ENCODE results near the gene BST2.

Gene BST2

DNA sequence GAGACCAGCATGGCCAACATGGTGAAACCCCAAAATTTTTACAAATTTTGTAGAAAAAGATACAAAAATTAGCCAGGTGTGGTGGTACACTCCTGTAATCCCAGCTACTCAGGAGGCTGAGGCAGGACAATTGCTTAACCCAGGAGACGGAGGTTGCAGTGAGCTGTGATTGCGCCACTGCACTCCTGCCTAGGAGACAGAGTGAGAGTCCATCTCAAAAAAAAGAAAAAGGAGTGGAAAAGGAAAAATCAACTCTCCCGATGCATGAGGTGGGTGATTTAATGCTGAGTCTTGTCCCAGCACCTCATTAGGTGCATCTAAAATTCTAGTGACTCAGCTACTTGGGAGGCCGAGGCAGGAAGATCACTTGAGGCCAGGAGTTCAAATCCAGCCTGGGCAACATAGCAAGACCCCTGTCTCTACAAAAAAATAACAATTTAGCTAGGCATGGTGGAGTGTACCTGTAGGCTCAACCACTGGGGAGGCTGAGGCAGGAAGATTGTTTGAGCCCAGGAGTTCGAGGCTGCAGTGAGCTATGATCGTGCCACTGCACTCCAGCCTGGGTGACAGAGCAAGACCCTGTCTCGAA is 48.3 kb downstream of the BST2 start:
- TF ChIP-seq, protein P1, sequence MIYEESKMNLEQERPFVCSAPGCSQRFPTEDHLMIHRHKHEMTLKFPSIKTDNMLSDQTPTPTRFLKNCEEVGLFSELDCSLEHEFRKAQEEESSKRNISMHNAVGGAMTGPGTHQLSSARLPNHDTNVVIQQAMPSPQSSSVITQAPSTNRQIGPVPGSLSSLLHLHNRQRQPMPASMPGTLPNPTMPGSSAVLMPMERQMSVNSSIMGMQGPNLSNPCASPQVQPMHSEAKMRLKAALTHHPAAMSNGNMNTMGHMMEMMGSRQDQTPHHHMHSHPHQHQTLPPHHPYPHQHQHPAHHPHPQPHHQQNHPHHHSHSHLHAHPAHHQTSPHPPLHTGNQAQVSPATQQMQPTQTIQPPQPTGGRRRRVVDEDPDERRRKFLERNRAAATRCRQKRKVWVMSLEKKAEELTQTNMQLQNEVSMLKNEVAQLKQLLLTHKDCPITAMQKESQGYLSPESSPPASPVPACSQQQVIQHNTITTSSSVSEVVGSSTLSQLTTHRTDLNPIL (CRISPR knock-in tag; IDR thresholded peaks at IDR 0.05; ENCODE audit: low read depth), result no peak
- no peak for TF ChIP-seq TOX (CRISPR knock-in tag; IDR thresholded peaks at IDR 0.05; ENCODE audit: borderline replicate concordance)
- TF ChIP-seq SNAI2 (CRISPR knock-in tag; IDR thresholded peaks at IDR 0.05), result no peak
- TF ChIP-seq, protein P2, sequence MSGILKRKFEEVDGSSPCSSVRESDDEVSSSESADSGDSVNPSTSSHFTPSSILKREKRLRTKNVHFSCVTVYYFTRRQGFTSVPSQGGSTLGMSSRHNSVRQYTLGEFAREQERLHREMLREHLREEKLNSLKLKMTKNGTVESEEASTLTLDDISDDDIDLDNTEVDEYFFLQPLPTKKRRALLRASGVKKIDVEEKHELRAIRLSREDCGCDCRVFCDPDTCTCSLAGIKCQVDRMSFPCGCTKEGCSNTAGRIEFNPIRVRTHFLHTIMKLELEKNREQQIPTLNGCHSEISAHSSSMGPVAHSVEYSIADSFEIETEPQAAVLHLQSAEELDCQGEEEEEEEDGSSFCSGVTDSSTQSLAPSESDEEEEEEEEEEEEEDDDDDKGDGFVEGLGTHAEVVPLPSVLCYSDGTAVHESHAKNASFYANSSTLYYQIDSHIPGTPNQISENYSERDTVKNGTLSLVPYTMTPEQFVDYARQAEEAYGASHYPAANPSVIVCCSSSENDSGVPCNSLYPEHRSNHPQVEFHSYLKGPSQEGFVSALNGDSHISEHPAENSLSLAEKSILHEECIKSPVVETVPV (CRISPR knock-in tag; IDR thresholded peaks at IDR 0.05), result no peak
- TF ChIP-seq RARB (CRISPR knock-in tag; IDR thresholded peaks at IDR 0.05), result no peak
- no peak for TF ChIP-seq OSR1 (CRISPR knock-in tag; IDR thresholded peaks at IDR 0.05)
- TF ChIP-seq ZNF8 (CRISPR knock-in tag; IDR thresholded peaks at IDR 0.05), result no peak
- no peak for TF ChIP-seq BACH2 (CRISPR knock-in tag; IDR thresholded peaks at IDR 0.05; ENCODE audit: borderline replicate concordance)
- TF ChIP-seq, protein P3, sequence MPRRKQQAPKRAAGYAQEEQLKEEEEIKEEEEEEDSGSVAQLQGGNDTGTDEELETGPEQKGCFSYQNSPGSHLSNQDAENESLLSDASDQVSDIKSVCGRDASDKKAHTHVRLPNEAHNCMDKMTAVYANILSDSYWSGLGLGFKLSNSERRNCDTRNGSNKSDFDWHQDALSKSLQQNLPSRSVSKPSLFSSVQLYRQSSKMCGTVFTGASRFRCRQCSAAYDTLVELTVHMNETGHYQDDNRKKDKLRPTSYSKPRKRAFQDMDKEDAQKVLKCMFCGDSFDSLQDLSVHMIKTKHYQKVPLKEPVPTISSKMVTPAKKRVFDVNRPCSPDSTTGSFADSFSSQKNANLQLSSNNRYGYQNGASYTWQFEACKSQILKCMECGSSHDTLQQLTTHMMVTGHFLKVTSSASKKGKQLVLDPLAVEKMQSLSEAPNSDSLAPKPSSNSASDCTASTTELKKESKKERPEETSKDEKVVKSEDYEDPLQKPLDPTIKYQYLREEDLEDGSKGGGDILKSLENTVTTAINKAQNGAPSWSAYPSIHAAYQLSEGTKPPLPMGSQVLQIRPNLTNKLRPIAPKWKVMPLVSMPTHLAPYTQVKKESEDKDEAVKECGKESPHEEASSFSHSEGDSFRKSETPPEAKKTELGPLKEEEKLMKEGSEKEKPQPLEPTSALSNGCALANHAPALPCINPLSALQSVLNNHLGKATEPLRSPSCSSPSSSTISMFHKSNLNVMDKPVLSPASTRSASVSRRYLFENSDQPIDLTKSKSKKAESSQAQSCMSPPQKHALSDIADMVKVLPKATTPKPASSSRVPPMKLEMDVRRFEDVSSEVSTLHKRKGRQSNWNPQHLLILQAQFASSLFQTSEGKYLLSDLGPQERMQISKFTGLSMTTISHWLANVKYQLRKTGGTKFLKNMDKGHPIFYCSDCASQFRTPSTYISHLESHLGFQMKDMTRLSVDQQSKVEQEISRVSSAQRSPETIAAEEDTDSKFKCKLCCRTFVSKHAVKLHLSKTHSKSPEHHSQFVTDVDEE (CRISPR knock-in tag; IDR thresholded peaks at IDR 0.05), result no peak
- no peak for TF ChIP-seq ZNF565 (CRISPR knock-in tag; conservative IDR thresholded peaks at IDR 0.05; ENCODE audit: low read depth)
- no peak for TF ChIP-seq ZNF70 (CRISPR knock-in tag; IDR thresholded peaks at IDR 0.05)
- no peak for TF ChIP-seq ESRRG (CRISPR knock-in tag; IDR thresholded peaks at IDR 0.05)
- no peak for TF ChIP-seq ZC3H10 (CRISPR knock-in tag; IDR thresholded peaks at IDR 0.05)
- TF ChIP-seq, protein P4, sequence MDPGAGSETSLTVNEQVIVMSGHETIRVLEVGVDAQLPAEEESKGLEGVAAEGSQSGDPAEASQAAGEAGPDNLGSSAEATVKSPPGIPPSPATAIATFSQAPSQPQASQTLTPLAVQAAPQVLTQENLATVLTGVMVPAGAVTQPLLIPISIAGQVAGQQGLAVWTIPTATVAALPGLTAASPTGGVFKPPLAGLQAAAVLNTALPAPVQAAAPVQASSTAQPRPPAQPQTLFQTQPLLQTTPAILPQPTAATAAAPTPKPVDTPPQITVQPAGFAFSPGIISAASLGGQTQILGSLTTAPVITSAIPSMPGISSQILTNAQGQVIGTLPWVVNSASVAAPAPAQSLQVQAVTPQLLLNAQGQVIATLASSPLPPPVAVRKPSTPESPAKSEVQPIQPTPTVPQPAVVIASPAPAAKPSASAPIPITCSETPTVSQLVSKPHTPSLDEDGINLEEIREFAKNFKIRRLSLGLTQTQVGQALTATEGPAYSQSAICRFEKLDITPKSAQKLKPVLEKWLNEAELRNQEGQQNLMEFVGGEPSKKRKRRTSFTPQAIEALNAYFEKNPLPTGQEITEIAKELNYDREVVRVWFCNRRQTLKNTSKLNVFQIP (CRISPR knock-in tag; IDR thresholded peaks at IDR 0.05; ENCODE audit: borderline replicate concordance, low read depth), result no peak
- no peak for TF ChIP-seq CSDC2 (CRISPR knock-in tag; IDR thresholded peaks at IDR 0.05)
- TF ChIP-seq ZFP3 (CRISPR knock-in tag; IDR thresholded peaks at IDR 0.05), result no peak
- no peak for TF ChIP-seq ISL1 (CRISPR knock-in tag; IDR thresholded peaks at IDR 0.05)
- no peak for TF ChIP-seq GLIS3 (CRISPR knock-in tag; IDR thresholded peaks at IDR 0.05)
- no peak for ATAC-seq

DNA sequence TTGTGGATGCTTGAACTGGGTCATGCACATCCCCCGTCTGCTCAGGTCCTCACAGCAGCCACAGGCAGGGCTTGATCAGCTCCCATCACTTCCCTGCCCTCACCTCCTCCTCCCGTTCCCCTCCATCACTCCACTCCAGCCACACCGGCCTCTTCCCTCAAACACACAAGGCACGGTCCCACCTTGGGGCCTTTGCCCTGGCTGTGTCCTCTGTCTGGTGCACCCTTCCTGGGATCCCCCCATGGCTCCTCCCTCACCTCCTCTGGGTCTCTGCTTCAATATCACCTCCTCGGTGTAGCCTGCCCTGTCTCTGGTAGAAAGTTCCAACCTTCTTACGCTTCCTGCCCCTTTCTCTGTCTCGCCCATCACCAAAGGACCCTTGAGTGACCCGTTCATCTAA is 52.0 kb downstream of the BST2 start:
- no peak for ATAC-seq
- no peak for TF ChIP-seq TCF4 (CRISPR knock-in tag; IDR thresholded peaks at IDR 0.05; ENCODE audit: borderline replicate concordance)
- TF ChIP-seq, protein P2 (CRISPR knock-in tag; IDR thresholded peaks at IDR 0.05), result no peak
- no peak for TF ChIP-seq ISL1 (CRISPR knock-in tag; IDR thresholded peaks at IDR 0.05)
- TF ChIP-seq ZFP3 (CRISPR knock-in tag; IDR thresholded peaks at IDR 0.05), result no peak
- TF ChIP-seq ZNF565 (CRISPR knock-in tag; conservative IDR thresholded peaks at IDR 0.05; ENCODE audit: low read depth), result no peak
- TF ChIP-seq, protein P4 (CRISPR knock-in tag; IDR thresholded peaks at IDR 0.05; ENCODE audit: borderline replicate concordance, low read depth), result no peak
- TF ChIP-seq ZNF8 (CRISPR knock-in tag; IDR thresholded peaks at IDR 0.05), result no peak
- no peak for TF ChIP-seq BACH2 (CRISPR knock-in tag; IDR thresholded peaks at IDR 0.05; ENCODE audit: borderline replicate concordance)
- no peak for TF ChIP-seq CSDC2 (CRISPR knock-in tag; IDR thresholded peaks at IDR 0.05)
- TF ChIP-seq, protein P1 (CRISPR knock-in tag; IDR thresholded peaks at IDR 0.05; ENCODE audit: low read depth), result no peak
- TF ChIP-seq, protein P5, sequence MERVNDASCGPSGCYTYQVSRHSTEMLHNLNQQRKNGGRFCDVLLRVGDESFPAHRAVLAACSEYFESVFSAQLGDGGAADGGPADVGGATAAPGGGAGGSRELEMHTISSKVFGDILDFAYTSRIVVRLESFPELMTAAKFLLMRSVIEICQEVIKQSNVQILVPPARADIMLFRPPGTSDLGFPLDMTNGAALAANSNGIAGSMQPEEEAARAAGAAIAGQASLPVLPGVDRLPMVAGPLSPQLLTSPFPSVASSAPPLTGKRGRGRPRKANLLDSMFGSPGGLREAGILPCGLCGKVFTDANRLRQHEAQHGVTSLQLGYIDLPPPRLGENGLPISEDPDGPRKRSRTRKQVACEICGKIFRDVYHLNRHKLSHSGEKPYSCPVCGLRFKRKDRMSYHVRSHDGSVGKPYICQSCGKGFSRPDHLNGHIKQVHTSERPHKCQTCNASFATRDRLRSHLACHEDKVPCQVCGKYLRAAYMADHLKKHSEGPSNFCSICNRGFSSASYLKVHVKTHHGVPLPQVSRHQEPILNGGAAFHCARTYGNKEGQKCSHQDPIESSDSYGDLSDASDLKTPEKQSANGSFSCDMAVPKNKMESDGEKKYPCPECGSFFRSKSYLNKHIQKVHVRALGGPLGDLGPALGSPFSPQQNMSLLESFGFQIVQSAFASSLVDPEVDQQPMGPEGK (CRISPR knock-in tag; IDR thresholded peaks at IDR 0.05; ENCODE audit: borderline replicate concordance), result no peak

All from SK-N-SH treated with all-trans-retinoic acid at 6 μM for 48 hours (cell line).